Activated CD8-positive, alpha-beta memory T cell treated with anti-CD3 and anti-CD28 coated beads, Interleukin-2, amount 10 ng/mL, durations not matched to agents 7 days and 5 days (primary cell): ENCODE data around the gene KRTAP20-1. TPM values are rescaled to one million over a fixed set of nuclear protein-coding genes. Genes with fewer than 3 reads are reported as not detected.

ENCODE experiments used
- ATAC-seq: fragments of 150-1000 bp; cut with Tn5 transposase; one replicate; pipeline ENCODE4 v1.10.0; 2021; ENCODE audit warnings: moderate library complexity
- CTCF ChIA-PET: fragments of 350-600 bp; sonication (Branson Sonifier 250); formaldehyde crosslinking; loops from one replicate; lab custom pipeline; 2021; ENCODE audit warnings: antibody characterized with exemption; lab: Charles Lee
- DNase-seq: peaks from one replicate; pipeline ENCODE4 v3.0.0-alpha.2; 2020
- H3K27ac Mint-ChIP-seq: one replicate; pipeline ENCODE4 v1.8.0; 2021; ENCODE audit warnings: mild to moderate bottlenecking, mixed read lengths
- H3K27me3 Mint-ChIP-seq: one replicate; pipeline ENCODE4 v1.8.0; 2021; ENCODE audit warnings: mixed read lengths
- H3K36me3 Mint-ChIP-seq: one replicate; pipeline ENCODE4 v1.8.0; 2021; ENCODE audit warnings: mild to moderate bottlenecking, mixed read lengths
- H3K4me1 Mint-ChIP-seq: one replicate; pipeline ENCODE4 v1.8.0; 2021; ENCODE audit warnings: mixed read lengths
- H3K4me3 Mint-ChIP-seq: one replicate; pipeline ENCODE4 v1.8.0; 2021; ENCODE audit warnings: mild to moderate bottlenecking, moderate library complexity, mixed read lengths
- H3K9me3 Mint-ChIP-seq: one replicate; pipeline ENCODE4 v1.8.0; 2022; ENCODE audit warnings: low read depth, mixed read lengths
- total RNA-seq, 2 experiments: library from RNA; stranded (reverse); gene quantifications; one replicate each; pipeline ENCODE4 v1.2.3, GENCODE V29; 2021

KRTAP20-1 gene, protein sequence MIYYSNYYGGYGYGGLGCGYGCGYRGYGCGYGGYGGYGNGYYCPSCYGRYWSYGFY
- total RNA-seq: not detected

DNA sequence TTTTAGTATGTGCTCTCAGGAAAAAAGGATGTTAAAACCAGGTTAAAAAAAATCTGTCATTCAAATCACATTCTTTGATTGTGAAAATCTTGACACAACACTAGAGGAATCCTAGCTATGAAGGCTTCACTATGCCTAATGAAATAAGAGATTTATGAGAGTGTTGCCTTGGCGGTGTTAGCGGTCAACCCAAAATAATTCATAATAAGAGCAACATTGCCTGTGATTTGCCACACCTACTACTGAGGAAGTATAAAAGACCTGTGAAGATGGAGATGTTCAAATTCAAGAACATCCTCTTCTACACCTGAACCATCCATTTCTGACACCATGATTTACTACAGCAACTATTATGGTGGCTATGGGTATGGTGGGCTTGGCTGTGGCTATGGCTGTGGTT, at the start of gene KRTAP20-1:
KRTAP20-1 (plus strand) TSS at position 301 of the 400 bp plus-strand sequence; CDS start at position 331, 30 bp downstream.
- ATAC-seq: no peak
- Mint-ChIP-seq H3K27ac (no peak within 1 kb of the TSS), H3K27me3 (no peaks in the 10 kb centered on the region), H3K36me3 (no peaks in the 10 kb centered on the region), H3K9me3 (peaks cover 4% of the 10 kb centered on the region), H3K4me3 (no peak within 1 kb of the TSS), H3K4me1 (no peaks in the 10 kb centered on the region)
- CTCF ChIA-PET: no interaction called here
- no peak for DNase-seq

DNA sequence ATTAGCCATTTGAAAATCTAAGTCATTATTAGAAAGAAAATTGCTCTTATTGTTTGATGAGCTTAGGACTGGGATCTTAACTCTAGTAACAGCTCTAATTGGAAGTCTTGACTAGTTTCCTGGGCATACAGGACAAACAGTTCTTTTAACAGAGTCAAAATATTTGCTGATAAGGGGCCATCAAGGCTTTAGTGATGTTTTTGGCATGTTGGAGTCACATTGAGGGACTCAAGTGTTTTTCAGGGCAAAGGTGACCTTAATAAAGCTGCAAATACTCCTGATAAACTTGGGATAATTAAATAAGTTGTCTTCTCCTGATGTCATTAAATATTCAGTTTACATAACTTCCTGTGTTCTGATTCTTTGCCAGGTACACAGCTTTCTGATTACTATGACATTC, 48.6 kb upstream of the KRTAP20-1 start:
- H3K4me3 Mint-ChIP-seq: no peak overlapping the region

DNA sequence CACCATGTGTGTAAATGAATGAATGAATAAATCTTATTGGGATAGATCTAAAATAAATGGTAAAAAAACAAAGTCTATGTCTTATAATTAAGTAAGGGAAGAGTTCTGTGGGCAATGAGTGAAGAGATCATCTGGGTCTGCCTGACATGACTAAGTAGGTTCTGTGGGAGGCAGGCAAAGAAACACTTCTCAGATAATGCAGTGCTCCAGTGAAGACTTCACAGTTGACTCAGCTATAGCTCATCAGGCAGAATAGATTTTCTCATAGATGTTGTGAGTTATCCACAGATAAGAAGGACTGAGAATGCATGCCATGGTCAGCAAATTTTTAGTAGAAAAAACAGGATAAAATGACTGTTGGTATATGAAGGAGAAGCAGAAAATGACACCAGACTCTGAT, 38.5 kb upstream of the KRTAP20-1 start:
- Mint-ChIP-seq H3K4me3 (no peak overlapping the region), H3K36me3 (no peaks in the 10 kb centered on the region), H3K27me3 (no peaks in the 10 kb centered on the region), H3K4me1 (no peaks in the 10 kb centered on the region), H3K27ac (no peak overlapping the region), H3K9me3 (no peaks in the 10 kb centered on the region)
- DNase-seq (no peak), ATAC-seq (no peak)
- CTCF ChIA-PET: no interaction called here

More for the DNA sequence above, 48.6 kb upstream of the KRTAP20-1 start:
- Mint-ChIP-seq H3K27ac (no peak overlapping the region), H3K4me1 (no peaks in the 10 kb centered on the region), H3K36me3 (no peaks in the 10 kb centered on the region), H3K27me3 (no peaks in the 10 kb centered on the region), H3K9me3 (peaks cover 4% of the 10 kb centered on the region)
- ATAC-seq: no peak
- CTCF ChIA-PET: no interaction called here
- DNase-seq: no peak

DNA sequence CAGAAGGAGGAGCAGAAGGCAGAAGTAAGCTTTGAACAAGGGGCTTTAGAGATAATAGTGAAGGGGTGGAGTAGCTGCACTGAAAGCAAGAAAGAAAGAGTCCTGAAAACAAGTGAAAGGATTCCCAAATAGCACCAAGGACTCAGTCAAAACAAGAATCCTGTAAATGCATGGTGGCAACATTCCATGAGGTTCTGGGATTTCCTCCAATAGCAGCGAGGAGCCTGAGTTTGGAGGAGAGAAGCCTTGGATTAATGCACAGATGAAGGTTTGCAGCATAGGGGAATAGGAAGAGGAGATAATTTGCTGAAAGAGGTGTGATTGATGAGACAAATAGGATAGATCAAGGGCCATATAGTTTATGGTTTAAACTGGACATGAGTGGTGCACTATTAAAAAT, 36.9 kb upstream of the KRTAP20-1 start:
- CTCF ChIA-PET: no interaction called here
- no peak overlapping the region for H3K4me3 Mint-ChIP-seq
- H3K27ac Mint-ChIP-seq: no peak overlapping the region
- no peaks in the 10 kb centered on the region for H3K36me3 Mint-ChIP-seq
- DNase-seq: no peak
- no peaks in the 10 kb centered on the region for H3K9me3 Mint-ChIP-seq
- ATAC-seq: no peak
- H3K27me3 Mint-ChIP-seq: no peaks in the 10 kb centered on the region
- no peaks in the 10 kb centered on the region for H3K4me1 Mint-ChIP-seq

DNA sequence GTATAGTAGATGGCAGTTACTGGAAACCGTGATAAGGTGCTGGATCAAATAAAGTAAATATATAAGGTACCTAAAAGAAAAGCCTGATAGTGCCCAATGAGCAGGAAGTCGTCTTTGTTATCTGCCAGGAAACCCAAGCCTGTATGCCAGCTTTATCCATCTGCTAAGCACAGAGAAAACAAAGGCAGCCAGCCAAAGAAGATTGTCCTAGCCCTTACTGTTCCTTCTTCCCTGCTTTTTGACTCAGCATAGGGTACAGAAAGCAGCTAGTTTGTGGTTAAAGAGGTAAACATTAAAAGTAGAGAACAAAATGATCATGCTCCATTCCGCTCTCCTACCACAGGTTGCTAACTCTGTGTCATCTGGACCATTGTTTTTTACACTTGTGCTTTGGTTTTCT, 36.1 kb upstream of the KRTAP20-1 start:
- H3K9me3 Mint-ChIP-seq: no peaks in the 10 kb centered on the region
- no peaks in the 10 kb centered on the region for H3K36me3 Mint-ChIP-seq
- no peak for ATAC-seq
- H3K4me1 Mint-ChIP-seq: no peaks in the 10 kb centered on the region
- no peaks in the 10 kb centered on the region for H3K27me3 Mint-ChIP-seq
- no peak for DNase-seq
- CTCF ChIA-PET: no interaction called here
- H3K27ac Mint-ChIP-seq: no peak overlapping the region
- H3K4me3 Mint-ChIP-seq: no peak overlapping the region

DNA sequence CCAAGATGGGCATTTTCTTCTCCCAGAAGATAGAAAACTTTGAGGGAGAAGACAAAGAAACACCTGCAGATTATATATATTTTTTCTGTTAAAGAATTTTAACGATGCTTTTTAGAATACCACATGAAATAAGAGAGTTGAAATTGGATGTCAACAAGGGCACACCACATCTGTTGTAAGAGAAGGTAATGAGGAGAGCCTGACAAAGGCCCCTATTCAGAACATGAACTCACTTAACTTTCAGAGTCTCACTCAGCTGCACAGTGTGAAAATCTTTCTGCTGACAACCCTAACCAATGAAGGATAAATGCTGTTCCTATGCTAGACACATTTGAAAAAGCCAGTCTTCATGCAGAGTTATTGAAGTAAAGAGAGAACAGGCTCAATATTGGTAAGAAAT, 33.4 kb upstream of the KRTAP20-1 start:
- H3K4me3 Mint-ChIP-seq: no peak overlapping the region
- no peaks in the 10 kb centered on the region for H3K9me3 Mint-ChIP-seq
- no peaks in the 10 kb centered on the region for H3K27me3 Mint-ChIP-seq
- DNase-seq (no peak), ATAC-seq (no peak)
- H3K36me3 Mint-ChIP-seq: no peaks in the 10 kb centered on the region
- H3K27ac Mint-ChIP-seq: no peak overlapping the region
- H3K4me1 Mint-ChIP-seq: no peaks in the 10 kb centered on the region
- CTCF ChIA-PET: no interaction called here

DNA sequence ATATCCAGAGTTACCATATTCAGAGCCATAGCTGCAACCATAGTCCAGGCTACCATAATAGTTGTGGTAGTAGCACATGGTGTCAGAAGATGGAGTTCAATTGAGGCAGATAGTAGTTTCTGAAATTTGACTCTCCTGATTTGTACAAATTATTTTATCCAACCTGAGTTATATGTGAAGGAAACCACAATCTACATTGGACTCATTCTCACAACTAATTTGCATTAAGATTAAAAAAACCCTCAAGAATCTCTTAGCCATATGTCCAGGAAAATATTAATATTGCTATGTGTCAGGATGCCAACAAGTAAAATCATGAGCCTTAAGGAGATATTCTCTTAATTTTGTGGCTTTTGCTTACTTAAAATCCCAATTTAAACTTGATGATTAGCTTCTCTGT, 25.9 kb upstream of the KRTAP20-1 start, which contains the start of gene KRTAP22-2:
KRTAP22-2 (minus strand) TSS at position 101 of the 400 bp plus-strand sequence.
- Mint-ChIP-seq H3K36me3 (no peaks in the 10 kb centered on the region), H3K27ac (no peak within 1 kb of the TSS), H3K4me3 (no peak within 1 kb of the TSS), H3K27me3 (no peaks in the 10 kb centered on the region), H3K4me1 (no peaks in the 10 kb centered on the region), H3K9me3 (peaks cover 2% of the 10 kb centered on the region)
- CTCF ChIA-PET: no interaction called here
- ATAC-seq (no peak), DNase-seq (no peak)

DNA sequence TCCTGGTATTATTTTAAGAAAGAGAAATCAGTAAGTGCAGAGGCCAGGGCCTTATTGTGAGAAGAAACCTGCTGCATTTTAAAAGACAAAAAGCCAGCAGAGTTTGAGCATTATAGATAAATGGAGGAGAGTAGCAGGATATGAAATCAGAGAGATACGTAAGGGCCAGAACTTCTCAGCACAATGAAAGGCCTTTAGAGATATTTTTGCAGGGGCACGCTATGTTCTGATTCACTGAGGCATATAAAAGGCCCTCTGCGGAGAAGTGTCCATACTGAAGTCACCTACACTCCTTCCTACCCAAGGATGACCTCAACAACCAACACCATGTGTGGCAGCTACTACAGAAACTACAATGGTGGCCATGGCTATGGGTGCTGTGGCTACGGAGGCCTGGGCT, 24.1 kb upstream of the KRTAP20-1 start, which contains the start of gene KRTAP6-3:
KRTAP6-3 (plus strand) TSS at position 301 of the 400 bp plus-strand sequence; CDS start at position 307, 6 bp downstream.
- Mint-ChIP-seq H3K4me3 (no peak within 1 kb of the TSS), H3K36me3 (no peaks in the 10 kb centered on the region), H3K9me3 (peaks cover 2% of the 10 kb centered on the region), H3K27me3 (no peaks in the 10 kb centered on the region), H3K4me1 (no peaks in the 10 kb centered on the region), H3K27ac (no peak within 1 kb of the TSS)
- CTCF ChIA-PET: no interaction called here
- ATAC-seq (no peak), DNase-seq (no peak)

DNA sequence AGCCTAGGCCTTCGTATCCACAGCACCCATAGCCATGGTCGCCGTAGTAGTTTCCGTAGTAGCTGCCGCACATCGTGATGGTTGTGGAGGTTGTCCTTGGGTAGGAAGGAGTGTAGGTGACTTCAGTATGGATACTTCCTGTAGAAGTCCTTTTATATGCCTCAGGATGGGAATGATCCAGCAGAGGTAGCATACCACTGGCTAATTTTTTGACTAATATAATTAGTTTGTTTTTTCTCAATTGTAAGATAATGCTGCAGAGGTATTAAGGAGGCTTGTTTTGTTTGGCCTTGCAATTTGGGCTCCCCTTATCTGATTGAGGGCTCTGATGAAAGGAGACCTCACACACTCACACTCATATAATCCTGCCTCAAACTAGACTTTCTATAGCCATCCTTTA, 17.4 kb upstream of the KRTAP20-1 start, which contains the start of gene KRTAP6-2:
KRTAP6-2 (minus strand) TSS at position 101 of the 400 bp plus-strand sequence; CDS start at position 73, 28 bp downstream.
- no peaks in the 10 kb centered on the region for H3K4me1 Mint-ChIP-seq
- CTCF ChIA-PET: no interaction called here
- H3K27me3 Mint-ChIP-seq: no peaks in the 10 kb centered on the region
- H3K27ac Mint-ChIP-seq: no peak within 1 kb of the TSS
- DNase-seq (no peak), ATAC-seq (no peak)
- H3K36me3 Mint-ChIP-seq: no peaks in the 10 kb centered on the region
- H3K4me3 Mint-ChIP-seq: no peak within 1 kb of the TSS
- peaks cover 2% of the 10 kb centered on the region for H3K9me3 Mint-ChIP-seq

DNA sequence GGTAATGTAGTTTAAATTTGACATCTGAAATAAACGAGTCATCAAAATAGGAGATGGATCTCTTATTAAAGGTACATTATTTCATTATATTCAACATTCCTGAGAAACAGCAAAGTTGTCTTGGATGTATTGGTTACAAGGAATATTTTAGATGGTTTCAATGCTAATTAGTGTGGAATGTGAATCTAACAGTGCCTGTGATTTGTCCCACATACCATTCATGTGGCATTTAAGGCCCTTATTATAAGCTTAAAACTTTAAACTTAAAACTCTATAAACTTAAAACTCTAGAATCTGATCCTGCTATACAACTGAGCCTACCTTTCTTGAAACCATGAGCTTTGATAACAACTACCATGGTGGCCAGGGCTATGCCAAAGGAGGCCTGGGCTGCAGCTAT, 15.4 kb upstream of the KRTAP20-1 start, which contains the start of gene KRTAP22-1:
KRTAP22-1 (plus strand) TSS at position 301 of the 400 bp plus-strand sequence.
- Mint-ChIP-seq H3K36me3 (no peaks in the 10 kb centered on the region), H3K9me3 (no peaks in the 10 kb centered on the region), H3K27me3 (no peaks in the 10 kb centered on the region), H3K27ac (no peak within 1 kb of the TSS), H3K4me3 (no peak within 1 kb of the TSS), H3K4me1 (no peaks in the 10 kb centered on the region)
- ATAC-seq: no peak
- no peak for DNase-seq
- CTCF ChIA-PET: no interaction called here

DNA sequence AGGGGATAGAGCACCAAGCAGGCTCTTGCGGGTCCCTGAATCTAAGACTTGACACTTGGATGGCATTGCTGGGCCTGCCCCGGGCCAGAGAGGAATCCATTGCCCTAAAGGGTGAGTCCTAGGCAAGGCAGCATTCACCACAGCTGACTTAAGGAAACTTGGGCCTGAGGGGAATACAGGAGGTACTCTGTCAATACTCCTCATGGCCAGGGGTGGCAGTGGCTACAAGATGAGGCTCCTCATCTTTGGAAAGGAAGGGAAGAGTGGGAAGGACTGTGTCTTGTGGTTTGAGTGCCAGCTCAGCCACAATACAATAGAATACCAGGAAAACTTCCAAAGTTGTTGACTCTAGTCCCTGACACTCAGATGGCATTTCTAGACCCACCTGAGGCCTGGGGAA, 10.3 kb upstream of the KRTAP20-1 start:
- CTCF ChIA-PET: no interaction called here
- Mint-ChIP-seq H3K9me3 (peaks cover 2% of the 10 kb centered on the region), H3K4me1 (no peaks in the 10 kb centered on the region), H3K27ac (no peak overlapping the region), H3K27me3 (no peaks in the 10 kb centered on the region), H3K36me3 (no peaks in the 10 kb centered on the region), H3K4me3 (no peak overlapping the region)
- DNase-seq (no peak), ATAC-seq (no peak)

DNA sequence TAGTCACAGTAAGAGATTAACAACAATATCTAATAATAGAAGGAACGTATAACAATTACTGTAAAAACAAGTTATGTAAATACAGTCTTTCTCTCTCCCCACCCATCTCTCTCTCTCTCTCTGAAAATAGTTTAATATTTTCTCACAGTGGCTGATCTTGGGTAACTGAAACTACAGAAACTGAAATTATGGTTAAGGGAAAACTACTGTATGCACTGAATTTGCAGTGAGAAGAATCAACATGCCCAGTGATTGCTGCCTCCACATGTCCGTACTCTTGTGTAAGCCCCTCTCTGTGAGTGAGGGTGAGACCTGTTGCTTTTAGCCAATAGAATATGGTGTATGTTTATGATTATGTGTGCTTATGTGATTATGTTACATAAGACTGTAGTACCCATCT, 4.1 kb upstream of the KRTAP20-1 start:
- Mint-ChIP-seq H3K9me3 (peaks cover 7% of the 10 kb centered on the region), H3K4me1 (no peaks in the 10 kb centered on the region), H3K27me3 (no peaks in the 10 kb centered on the region), H3K4me3 (no peak overlapping the region), H3K36me3 (no peaks in the 10 kb centered on the region), H3K27ac (no peak overlapping the region)
- CTCF ChIA-PET: no interaction called here
- no peak for DNase-seq
- ATAC-seq: no peak

DNA sequence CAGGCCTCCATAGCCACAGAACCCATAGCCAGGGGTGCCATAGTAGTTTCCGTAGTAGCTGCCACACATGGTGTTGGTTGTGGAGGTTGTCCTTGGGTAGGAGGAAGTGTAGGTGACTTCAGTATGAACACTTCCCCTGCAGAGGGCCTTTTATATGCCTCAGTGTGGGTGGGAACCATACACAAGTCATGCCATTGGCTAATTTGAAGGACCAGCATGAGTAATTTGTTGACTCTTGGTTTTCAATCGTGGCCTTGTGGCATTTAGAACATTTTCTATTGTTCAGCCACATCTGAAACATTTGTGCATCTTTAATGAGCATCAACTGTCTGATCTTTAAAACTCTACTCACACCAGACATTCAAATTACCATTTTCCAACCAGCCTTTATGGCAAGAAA, 2.4 kb upstream of the KRTAP20-1 start, which contains the start of gene KRTAP6-1:
KRTAP6-1 (minus strand) TSS at position 95 of the 400 bp plus-strand sequence; CDS start at position 69, 26 bp downstream.
- ATAC-seq (no peak), DNase-seq (no peak)
- Mint-ChIP-seq H3K4me1 (no peaks in the 10 kb centered on the region), H3K36me3 (no peaks in the 10 kb centered on the region), H3K27ac (no peak within 1 kb of the TSS), H3K9me3 (peaks cover 7% of the 10 kb centered on the region), H3K27me3 (no peaks in the 10 kb centered on the region), H3K4me3 (no peak within 1 kb of the TSS)
- CTCF ChIA-PET: no interaction called here

DNA sequence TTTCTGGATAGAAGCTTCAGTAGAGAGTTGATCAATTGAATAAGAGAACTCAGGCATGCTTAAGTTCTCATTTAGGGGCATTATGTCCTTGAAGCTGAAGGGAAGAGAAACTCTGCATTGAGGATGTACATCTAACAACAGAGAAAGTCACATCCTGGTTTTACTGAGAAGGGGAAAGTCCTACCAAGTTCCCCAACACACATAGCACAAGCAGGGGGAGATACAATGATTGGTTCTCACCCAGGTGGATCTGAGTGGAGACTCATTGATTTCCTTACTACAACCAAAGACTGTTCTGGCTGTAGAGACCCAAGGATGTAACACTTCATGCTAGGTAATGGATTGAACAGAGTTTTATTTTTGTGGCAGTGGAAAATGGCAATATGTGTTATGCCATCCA, 1.0 kb upstream of the KRTAP20-1 start:
- Mint-ChIP-seq H3K27me3 (no peaks in the 10 kb centered on the region), H3K4me1 (no peaks in the 10 kb centered on the region), H3K36me3 (no peaks in the 10 kb centered on the region), H3K27ac (no peak overlapping the region), H3K4me3 (no peak overlapping the region), H3K9me3 (peaks cover 7% of the 10 kb centered on the region)
- CTCF ChIA-PET: no interaction called here
- no peak for DNase-seq
- no peak for ATAC-seq
